Gastrocnemius medialis (tissue), 4 donors: ENCODE results near the gene LRRC8A. TPM values are rescaled to one million over a fixed set of nuclear protein-coding genes. Genes with fewer than 3 reads are reported as not detected.
A peak's percentile ranks its signal among the peaks of the same experiment; 100 is the strongest.

ENCODE experiments used
- ATAC-seq, 2 donors: fragments of 150-250 bp; one replicate each; pipeline ENCODE4 v1.9.1; 2016
- DNase-seq, 2 donors: peaks; one replicate each; pipeline ENCODE4 v3.0.0-alpha.2; 2019
- H3K27ac ChIP-seq, 4 donors: fragments of 200-600 bp; sonication (generic); 1 replicate in 1 of 4; 2 replicates in 3 of 4; pipeline ENCODE4 v1.5.1; 2016 to 2018; ENCODE audit warnings: mild to moderate bottlenecking in 2 of 4, moderate library complexity in 1 of 4
- H3K27me3 ChIP-seq, 3 donors: fragments of 200-600 bp; sonication (generic) in 2 of 3; 1 replicate in 1 of 3; 2 replicates in 2 of 3; pipeline versions ENCODE4 v1.5.1 to v1.6.0; 2016 to 2019; ENCODE audit warnings: mild to moderate bottlenecking in 1 of 3, moderate library complexity in 1 of 3
- H3K36me3 ChIP-seq, 2 donors: fragments of 200-600 bp; sonication (generic) in 1 of 2; one replicate each; pipeline ENCODE4 v1.5.1; 2017 to 2018
- H3K4me1 ChIP-seq, 2 donors: fragments of 200-600 bp; sonication (generic) in 1 of 2; one replicate each; pipeline ENCODE4 v1.5.1; 2016 to 2017; ENCODE audit warnings: mild to moderate bottlenecking in 2 of 2
- H3K4me3 ChIP-seq, 4 donors: fragments of 200-600 bp; sonication (generic) in 3 of 4; 1 replicate in 1 of 4; 2 replicates in 3 of 4; pipeline ENCODE4 v1.5.1; 2016 to 2019; ENCODE audit warnings: mild to moderate bottlenecking in 2 of 4
- H3K9me3 ChIP-seq, 3 donors: fragments of 200-600 bp; sonication (generic) in 2 of 3; 1 replicate in 1 of 3; 2 replicates in 2 of 3; pipeline ENCODE4 v1.5.1; 2016 to 2019
- POLR2A ChIP-seq, 2 donors: fragments of 450-650 bp; IDR thresholded peaks; one replicate each; pipeline ENCODE4 v1.6.1; 2017; ENCODE audit warnings: antibody characterized with exemption in 2 of 2, mild to moderate bottlenecking in 2 of 2, moderate library complexity in 2 of 2
- in situ Hi-C, 4 donors: fragments of 200-750 bp; cut with MboI; loops; one replicate each; pipeline versions ENCODE4 v1.15.0 to v1.8.0; 2017; ENCODE audit warnings: low sequenced_read_pairs in 4 of 4
- intact Hi-C: fragments of 100-400 bp; cut with DNase I; formaldehyde crosslinking; loops from one replicate; pipeline ENCODE4 v1.15.1; 2023; ENCODE audit warnings: low total_unique reads
- total RNA-seq, 4 donors: library from RNA; depleted of rRNA; stranded (reverse); fragments of >200 nt; gene quantifications; one replicate each; pipeline versions ENCODE4 v1.1.0 to v1.2.3, GENCODE V29; 2016
- TF ChIP-seq, protein P1 (sequence below), 5 experiments: fragments of 450-650 bp in 3 of 5; fragments of 200-600 bp in 2 of 5; sonication (generic) in 2 of 5; IDR thresholded peaks in 4 of 5; conservative IDR thresholded peaks in 1 of 5; 1 replicate in 4 of 5; 2 replicates in 1 of 5; pipeline ENCODE4 v1.5.1; 2016 to 2019; ENCODE audit warnings: antibody characterized with exemption in 5 of 5, mild to moderate bottlenecking in 3 of 5, moderate library complexity in 3 of 5

Gene LRRC8A
- total RNA-seq, 4 donors from 2014 or later: 24.4 to 28.4 (median 27.0) TPM

DNA sequence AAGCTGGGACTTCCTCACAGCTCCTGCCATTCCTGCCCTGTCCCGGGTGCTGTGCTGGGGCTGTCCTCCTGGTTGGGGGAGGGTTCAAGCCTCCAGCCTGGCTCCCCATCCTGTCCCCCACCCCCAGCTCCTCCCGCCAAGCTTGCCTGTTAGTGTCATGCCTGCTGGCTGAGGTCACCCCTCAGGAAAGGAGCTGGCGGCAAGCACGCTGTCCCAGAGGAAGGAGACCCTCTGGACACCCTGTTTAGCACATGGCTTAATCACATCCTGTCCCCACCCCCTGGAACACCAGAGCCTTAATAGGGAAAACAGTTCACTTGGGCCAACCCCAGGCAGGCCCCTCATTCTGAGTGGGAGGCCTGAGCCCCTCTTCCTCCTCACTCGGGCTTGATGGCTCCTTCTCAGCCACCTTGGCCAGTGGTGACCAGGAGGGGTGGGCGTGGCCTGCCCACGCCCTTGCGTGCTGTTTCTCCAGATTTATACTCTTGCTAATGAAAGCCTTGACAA is 29.6 kb downstream of the LRRC8A start:
- intact Hi-C loops: no loop called here
- Histone ChIP-seq H3K4me1 (peaks cover 56 to 61% of the 10 kb centered on the region in 2 donors), H3K27me3 (no peaks in the 10 kb centered on the region), H3K36me3 (peaks cover 0 to 39% of the 10 kb centered on the region in 2 donors), H3K9me3 (no peaks in the 10 kb centered on the region), H3K4me3 (peak overlapping the region in 3 of 4 donors; percentile 3 to 12 (median 6)), H3K27ac (peak overlapping the region; percentile 48 to 85 (median 82))
- ATAC-seq: peak; percentile 60 to 63
- in situ Hi-C loops: no loop called here
- peak; percentile 23 to 56 for DNase-seq
- TF ChIP-seq, protein P1, sequence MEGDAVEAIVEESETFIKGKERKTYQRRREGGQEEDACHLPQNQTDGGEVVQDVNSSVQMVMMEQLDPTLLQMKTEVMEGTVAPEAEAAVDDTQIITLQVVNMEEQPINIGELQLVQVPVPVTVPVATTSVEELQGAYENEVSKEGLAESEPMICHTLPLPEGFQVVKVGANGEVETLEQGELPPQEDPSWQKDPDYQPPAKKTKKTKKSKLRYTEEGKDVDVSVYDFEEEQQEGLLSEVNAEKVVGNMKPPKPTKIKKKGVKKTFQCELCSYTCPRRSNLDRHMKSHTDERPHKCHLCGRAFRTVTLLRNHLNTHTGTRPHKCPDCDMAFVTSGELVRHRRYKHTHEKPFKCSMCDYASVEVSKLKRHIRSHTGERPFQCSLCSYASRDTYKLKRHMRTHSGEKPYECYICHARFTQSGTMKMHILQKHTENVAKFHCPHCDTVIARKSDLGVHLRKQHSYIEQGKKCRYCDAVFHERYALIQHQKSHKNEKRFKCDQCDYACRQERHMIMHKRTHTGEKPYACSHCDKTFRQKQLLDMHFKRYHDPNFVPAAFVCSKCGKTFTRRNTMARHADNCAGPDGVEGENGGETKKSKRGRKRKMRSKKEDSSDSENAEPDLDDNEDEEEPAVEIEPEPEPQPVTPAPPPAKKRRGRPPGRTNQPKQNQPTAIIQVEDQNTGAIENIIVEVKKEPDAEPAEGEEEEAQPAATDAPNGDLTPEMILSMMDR (IDR thresholded peaks at IDR 0.05 in 4 of 5, conservative IDR thresholded peaks at IDR 0.05 in 1 of 5): no peak
- TF ChIP-seq POLR2A (IDR thresholded peaks at IDR 0.05): peak in 1 of 2 donors; percentile 40

DNA sequence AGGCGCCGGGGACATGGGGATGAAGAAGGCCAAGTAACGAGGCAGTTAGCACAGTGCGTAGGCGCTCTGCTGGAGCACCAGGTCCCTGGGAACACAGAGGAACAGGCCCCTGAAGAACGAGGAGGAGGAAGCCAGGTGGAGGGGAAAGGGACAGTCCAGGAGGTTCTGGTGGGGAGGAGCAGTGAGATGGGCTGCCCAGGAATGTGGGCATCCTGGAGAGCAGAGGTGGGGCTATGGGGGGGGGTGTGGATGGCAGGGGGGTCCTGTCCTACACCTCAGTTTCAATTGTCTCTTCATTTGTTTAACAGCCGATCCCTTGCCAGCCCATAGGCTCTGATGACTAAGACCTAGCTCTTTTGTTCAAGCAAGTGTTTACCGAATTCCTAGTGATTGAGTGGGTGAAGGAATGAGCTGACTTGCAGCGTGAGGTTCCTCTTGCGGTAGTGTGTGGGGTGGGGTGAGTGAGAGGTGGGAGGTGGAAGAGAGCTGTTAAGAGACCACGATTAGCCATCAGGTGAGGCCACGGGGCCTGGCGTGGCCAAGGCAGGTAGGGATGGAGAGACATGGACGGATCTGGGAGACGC is 30.4 kb downstream of the LRRC8A start:
- H3K9me3 ChIP-seq: no peaks in the 10 kb centered on the region
- DNase-seq (no peak), ATAC-seq (no peak)
- peak overlapping the region in 1 of 4 donors; percentile 3 for H3K4me3 ChIP-seq
- H3K27ac ChIP-seq: peak overlapping the region; percentile 48 to 85 (median 82)
- peaks cover 0 to 33% of the 10 kb centered on the region in 2 donors for H3K36me3 ChIP-seq
- peaks cover 62 to 68% of the 10 kb centered on the region in 2 donors for H3K4me1 ChIP-seq
- TF ChIP-seq, protein P1 (IDR thresholded peaks at IDR 0.05 in 4 of 5, conservative IDR thresholded peaks at IDR 0.05 in 1 of 5): no peak
- no peak for TF ChIP-seq POLR2A (IDR thresholded peaks at IDR 0.05)
- in situ Hi-C loops: no loop called here
- H3K27me3 ChIP-seq: no peaks in the 10 kb centered on the region
- intact Hi-C loops: no loop called here

DNA sequence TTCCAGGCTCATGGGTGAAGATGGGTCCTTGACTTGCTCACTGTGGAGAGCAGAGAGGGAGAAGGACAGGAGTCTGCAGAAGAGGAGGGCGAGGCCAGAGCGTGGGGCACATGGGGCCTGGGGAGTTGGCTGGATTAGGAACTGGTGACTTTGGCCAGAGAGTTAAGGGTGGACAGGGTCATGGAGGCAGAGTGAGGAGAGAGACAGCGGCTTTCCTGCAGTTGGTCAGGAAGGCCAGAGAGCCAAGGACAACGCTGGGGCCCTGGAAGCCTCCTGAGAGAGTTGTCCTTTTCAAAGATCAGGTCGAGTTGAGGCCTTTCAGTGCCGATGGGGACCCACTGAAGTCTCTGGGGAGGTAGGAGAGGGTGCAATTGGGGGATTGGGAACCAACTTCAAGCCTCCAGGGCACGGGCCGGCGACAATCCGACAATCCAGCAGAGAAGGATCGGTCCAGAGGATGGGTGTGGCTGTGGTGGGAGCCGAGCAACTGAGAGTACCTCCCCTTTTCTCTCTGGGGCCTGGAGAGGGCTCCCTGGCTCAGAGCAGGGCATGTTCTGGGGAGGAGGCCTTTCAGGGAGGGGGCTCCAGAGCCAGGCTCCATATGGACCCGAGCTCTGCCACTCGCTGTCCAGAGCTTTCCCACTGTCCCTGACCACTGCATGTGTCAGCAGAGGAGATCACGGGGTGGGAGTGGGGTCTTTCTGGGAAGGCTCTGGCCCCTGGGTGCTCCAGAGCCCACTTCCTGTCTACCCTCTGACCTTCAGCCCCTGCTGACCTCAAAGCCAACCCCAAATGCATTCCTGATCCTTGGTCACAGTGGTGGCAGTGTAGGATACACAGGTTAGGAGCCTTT is 31.3 kb downstream of the LRRC8A start:
- H3K27ac ChIP-seq: peak overlapping the region; percentile 48 to 85 (median 82)
- in situ Hi-C loops (no loop called here), intact Hi-C loops (no loop called here)
- DNase-seq (no peak), ATAC-seq (no peak)
- no peaks in the 10 kb centered on the region for H3K9me3 ChIP-seq
- H3K4me3 ChIP-seq: peak overlapping the region in 2 of 4 donors; percentile 14 to 25
- peaks cover 72 to 76% of the 10 kb centered on the region in 2 donors for H3K4me1 ChIP-seq
- H3K27me3 ChIP-seq: no peaks in the 10 kb centered on the region
- H3K36me3 ChIP-seq: peaks cover 0 to 29% of the 10 kb centered on the region in 2 donors
- TF ChIP-seq, protein P1 (IDR thresholded peaks at IDR 0.05 in 4 of 5, conservative IDR thresholded peaks at IDR 0.05 in 1 of 5): no peak
- no peak for TF ChIP-seq POLR2A (IDR thresholded peaks at IDR 0.05)

DNA sequence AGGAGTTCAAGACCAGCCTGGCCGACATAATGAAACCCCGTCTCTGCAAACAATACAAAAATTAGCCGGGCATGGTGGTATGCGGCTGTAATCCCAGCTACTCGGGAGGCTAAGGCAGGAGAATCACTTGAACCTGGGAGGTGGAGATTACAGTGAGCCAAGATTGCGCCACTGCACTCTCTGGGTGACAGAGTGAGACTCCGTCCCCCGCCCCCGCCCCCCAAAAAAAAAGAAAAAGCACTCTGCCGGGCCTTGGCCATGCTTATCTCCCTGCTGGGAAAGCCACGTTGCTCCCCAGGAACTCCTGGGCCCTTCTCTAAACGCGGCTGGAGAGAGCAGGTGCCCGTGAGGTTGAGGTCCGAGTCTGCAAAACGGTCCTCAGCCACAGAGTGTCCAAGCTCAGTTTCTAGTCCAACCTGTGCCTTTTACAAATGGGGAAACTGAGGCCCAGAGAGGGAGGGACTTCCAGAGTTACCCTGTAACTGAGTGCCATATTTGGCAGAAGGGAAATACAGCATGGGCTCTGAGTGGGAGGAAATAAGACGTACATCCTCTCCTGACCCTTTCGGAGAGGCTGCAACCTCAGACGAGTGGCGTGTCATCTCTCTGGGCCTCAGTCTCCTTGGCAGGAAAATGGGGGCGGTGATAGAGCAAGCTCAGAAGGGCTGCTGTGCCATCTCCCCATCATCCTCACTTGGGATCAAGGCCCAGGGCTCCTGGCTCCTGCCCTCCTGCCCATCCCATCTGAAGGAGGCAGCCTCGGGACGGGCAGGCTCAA is 32.3 kb downstream of the LRRC8A start:
- DNase-seq (no peak), ATAC-seq (no peak)
- in situ Hi-C loops (no loop called here), intact Hi-C loops (no loop called here)
- Histone ChIP-seq H3K4me1 (peaks cover 77 to 81% of the 10 kb centered on the region in 2 donors), H3K36me3 (peaks cover 0 to 20% of the 10 kb centered on the region in 2 donors), H3K9me3 (no peaks in the 10 kb centered on the region), H3K4me3 (peak overlapping the region in 1 of 4 donors; percentile 14), H3K27me3 (no peaks in the 10 kb centered on the region), H3K27ac (peak overlapping the region; percentile 48 to 85 (median 82))
- TF ChIP-seq, protein P1 (IDR thresholded peaks at IDR 0.05 in 4 of 5, conservative IDR thresholded peaks at IDR 0.05 in 1 of 5): no peak
- no peak for TF ChIP-seq POLR2A (IDR thresholded peaks at IDR 0.05)
